GM20431 (cell line): ENCODE data around the gene RPS3.

ENCODE experiments used
- in situ Hi-C: fragments of 300-500 bp; cut with MseI, MboI; formaldehyde crosslinking; loops from one replicate; pipeline ENCODE4 v1.15.0; 2020; ENCODE audit warnings: low sequenced_read_pairs; ENCODE audit not compliant: unreplicated experiment

Gene RPS3

GRCh38 chr11:75450826-75451821, 51.8 kb downstream of the RPS3 start:
- in situ Hi-C loops: no loop called here

- in situ Hi-C loops: no loop called here
These were observed 54.8 kb downstream of the RPS3 start for GRCh38 chr11:75453916-75454655.

DNA sequence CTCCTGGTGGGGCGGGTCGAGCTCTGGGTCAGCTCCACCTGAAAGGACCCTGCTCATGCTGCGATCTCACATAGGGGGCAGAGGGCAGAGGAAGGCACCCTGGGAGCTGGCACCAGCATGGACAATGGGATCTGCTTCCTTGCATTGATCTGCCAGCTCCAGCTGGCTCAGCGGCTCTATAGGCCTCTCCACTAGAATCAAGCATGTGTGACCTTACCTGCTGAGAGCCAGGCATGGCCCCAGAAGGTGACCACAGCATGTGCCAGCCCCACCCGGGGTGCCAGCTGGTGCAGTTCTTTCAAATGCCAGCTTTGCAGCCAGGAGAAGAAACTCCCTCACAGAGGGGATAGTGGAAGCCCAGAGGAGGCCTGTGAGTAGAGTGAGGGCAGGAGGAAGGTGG, 55.7 kb downstream of the RPS3 start:
- in situ Hi-C loops: no loop called here
